IPS-18a (cell line): ENCODE measurements around the gene ADCY7.

Source experiments
- H3K27ac ChIP-seq: one replicate; pipeline ENCODE4 v1.5.1; 2013; ENCODE audit warnings: low read length
- H3K27me3 ChIP-seq: one replicate; pipeline ENCODE4 v1.6.1; 2013; ENCODE audit warnings: mild to moderate bottlenecking, low read length; ENCODE audit not compliant: control insufficient read depth, insufficient read depth
- H3K36me3 ChIP-seq: one replicate; pipeline ENCODE4 v1.6.1; 2013; ENCODE audit warnings: low read depth, low read length; ENCODE audit not compliant: control insufficient read depth
- H3K4me1 ChIP-seq: one replicate; pipeline ENCODE4 v1.6.1; 2013; ENCODE audit warnings: low read depth, low read length; ENCODE audit not compliant: control insufficient read depth
- H3K4me3 ChIP-seq: one replicate; pipeline ENCODE4 v1.5.1; 2013; ENCODE audit warnings: low read length
- H3K9ac ChIP-seq: one replicate; pipeline ENCODE4 v1.6.1; 2013; ENCODE audit warnings: mild to moderate bottlenecking, low read length, moderate library complexity
- H3K9me3 ChIP-seq: one replicate; pipeline ENCODE4 v1.6.1; 2013; ENCODE audit warnings: low read depth, low read length; ENCODE audit not compliant: control insufficient read depth

The ADCY7 gene

DNA sequence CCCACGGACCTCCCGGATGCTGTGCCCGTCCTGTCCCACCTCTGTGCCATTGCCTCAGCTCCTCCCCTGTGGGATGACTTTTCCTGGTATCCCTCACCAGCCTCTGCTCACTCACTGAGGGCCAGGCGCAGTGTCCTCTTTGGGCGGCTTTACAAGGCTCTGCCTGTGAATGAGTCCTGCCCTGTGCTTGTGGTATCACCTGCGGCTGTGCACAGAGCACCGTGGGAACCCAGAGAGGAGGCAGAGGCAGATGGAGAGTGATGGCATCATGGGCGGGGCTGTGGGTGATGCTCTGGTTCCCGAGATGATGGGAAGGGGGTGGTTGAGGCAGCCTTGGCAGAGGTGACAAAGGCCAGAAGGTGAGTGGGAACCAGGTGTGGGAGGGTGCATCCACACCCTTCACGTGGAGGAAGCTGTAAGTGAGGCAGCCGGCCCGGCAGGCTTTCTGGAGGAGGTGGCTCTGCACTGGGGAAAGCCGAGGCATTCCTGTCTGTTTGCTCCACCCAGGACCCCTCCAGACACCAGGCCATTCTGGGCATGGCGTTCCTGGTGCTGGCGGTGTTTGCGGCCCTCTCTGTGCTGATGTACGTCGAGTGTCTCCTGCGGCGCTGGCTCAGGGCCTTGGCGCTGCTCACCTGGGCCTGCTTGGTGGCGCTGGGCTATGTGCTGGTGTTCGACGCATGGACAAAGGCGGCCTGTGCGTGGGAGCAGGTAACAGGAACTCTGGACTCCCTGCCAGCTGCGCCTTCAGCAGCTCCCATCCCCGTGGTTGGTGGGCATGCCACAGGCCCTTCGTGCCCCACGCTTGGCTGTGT is 23.8 kb downstream of the ADCY7 start:
- Histone ChIP-seq H3K4me1 (no peaks in the 10 kb centered on the region), H3K27ac (no peak overlapping the region), H3K4me3 (no peak overlapping the region), H3K36me3 (no peaks in the 10 kb centered on the region), H3K9me3 (no peaks in the 10 kb centered on the region), H3K27me3 (no peaks in the 10 kb centered on the region), H3K9ac (no peak overlapping the region)

- no peaks in the 10 kb centered on the region for H3K27me3 ChIP-seq
- H3K27ac ChIP-seq, result no peak overlapping the region
- H3K4me1 ChIP-seq, result no peaks in the 10 kb centered on the region
- no peak overlapping the region for H3K4me3 ChIP-seq
- H3K9me3 ChIP-seq, result no peaks in the 10 kb centered on the region
- no peak overlapping the region for H3K9ac ChIP-seq
- H3K36me3 ChIP-seq, result no peaks in the 10 kb centered on the region
Observed at GRCh38 chr16:50290856-50291255, 24.5 kb downstream of the ADCY7 start.

GRCh38 chr16:50291719-50292565 is 25.6 kb downstream of the ADCY7 start:
- no peak overlapping the region for H3K27ac ChIP-seq
- H3K4me1 ChIP-seq, result no peaks in the 10 kb centered on the region
- no peak overlapping the region for H3K9ac ChIP-seq
- no peak overlapping the region for H3K4me3 ChIP-seq
- H3K27me3 ChIP-seq, result no peaks in the 10 kb centered on the region
- H3K36me3 ChIP-seq, result no peaks in the 10 kb centered on the region
- H3K9me3 ChIP-seq, result no peaks in the 10 kb centered on the region

- Histone ChIP-seq H3K9ac (no peak overlapping the region), H3K27ac (no peak overlapping the region), H3K36me3 (no peaks in the 10 kb centered on the region), H3K27me3 (no peaks in the 10 kb centered on the region), H3K4me3 (no peak overlapping the region), H3K4me1 (no peaks in the 10 kb centered on the region), H3K9me3 (no peaks in the 10 kb centered on the region)
Observed at GRCh38 chr16:50292566-50292948, 26.2 kb downstream of the ADCY7 start.

GRCh38 chr16:50293041-50293783 is 26.9 kb downstream of the ADCY7 start:
- Histone ChIP-seq H3K27me3 (no peaks in the 10 kb centered on the region), H3K4me1 (no peaks in the 10 kb centered on the region), H3K36me3 (no peaks in the 10 kb centered on the region), H3K9me3 (no peaks in the 10 kb centered on the region), H3K4me3 (no peak overlapping the region), H3K9ac (no peak overlapping the region), H3K27ac (no peak overlapping the region)

GRCh38 chr16:50293994-50294855 is 27.9 kb downstream of the ADCY7 start:
- Histone ChIP-seq H3K4me3 (no peak overlapping the region), H3K9ac (no peak overlapping the region), H3K9me3 (no peaks in the 10 kb centered on the region), H3K36me3 (no peaks in the 10 kb centered on the region), H3K4me1 (no peaks in the 10 kb centered on the region), H3K27me3 (no peaks in the 10 kb centered on the region), H3K27ac (no peak overlapping the region)

DNA sequence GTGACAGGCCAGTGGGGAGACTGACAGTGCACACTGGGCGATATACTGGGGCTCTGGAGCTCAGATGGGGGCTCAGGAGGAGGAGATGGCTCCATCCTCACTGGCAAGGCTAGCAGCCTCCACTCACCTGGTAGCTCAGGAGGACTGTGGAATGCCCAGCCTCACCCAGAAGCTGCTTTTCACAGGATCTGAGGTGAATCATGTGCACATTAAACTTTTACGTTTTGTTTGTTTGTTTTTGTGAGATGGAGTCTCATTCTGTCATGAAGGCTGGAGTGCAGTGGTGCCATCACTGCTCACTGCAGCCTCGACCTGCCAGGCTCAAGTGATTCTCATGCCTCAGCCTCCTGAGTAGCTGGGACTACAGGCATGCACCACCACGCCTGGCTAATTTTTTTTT is 28.6 kb downstream of the ADCY7 start:
- H3K36me3 ChIP-seq, result no peaks in the 10 kb centered on the region
- H3K9me3 ChIP-seq, result no peaks in the 10 kb centered on the region

GRCh38 chr16:50295541-50296132 is 29.3 kb downstream of the ADCY7 start:
- Histone ChIP-seq H3K4me1 (no peaks in the 10 kb centered on the region), H3K9ac (no peak overlapping the region), H3K9me3 (no peaks in the 10 kb centered on the region), H3K4me3 (no peak overlapping the region), H3K27ac (no peak overlapping the region), H3K27me3 (no peaks in the 10 kb centered on the region), H3K36me3 (no peaks in the 10 kb centered on the region)

More for the DNA sequence above, 28.6 kb downstream of the ADCY7 start:
- H3K27ac ChIP-seq, result no peak overlapping the region
- H3K4me1 ChIP-seq, result no peaks in the 10 kb centered on the region
- no peak overlapping the region for H3K4me3 ChIP-seq
- H3K9ac ChIP-seq, result no peak overlapping the region
- H3K27me3 ChIP-seq, result no peaks in the 10 kb centered on the region

DNA sequence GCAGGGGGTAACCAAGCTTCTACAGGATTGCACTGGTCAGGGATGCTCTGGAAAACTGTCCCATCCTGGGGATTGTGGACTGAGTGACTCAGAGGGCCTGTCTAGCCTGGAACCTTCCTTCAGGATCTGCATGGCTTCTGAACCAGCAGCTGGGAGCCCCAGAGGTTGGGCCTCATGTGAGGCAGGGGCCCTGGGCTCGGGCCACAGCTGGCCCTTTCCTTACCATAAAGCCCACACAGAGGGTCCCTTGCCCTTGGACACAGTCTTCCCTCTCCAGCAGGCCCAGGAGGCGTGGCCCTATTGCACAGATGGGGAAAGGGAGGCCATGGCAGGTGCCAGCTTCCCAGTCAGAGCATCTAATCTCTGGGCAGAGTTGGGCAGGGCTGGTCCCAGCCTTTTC is 30.5 kb downstream of the ADCY7 start:
- no peaks in the 10 kb centered on the region for H3K9me3 ChIP-seq
- no peak overlapping the region for H3K9ac ChIP-seq
- no peak overlapping the region for H3K4me3 ChIP-seq
- H3K4me1 ChIP-seq, result no peaks in the 10 kb centered on the region
- no peaks in the 10 kb centered on the region for H3K27me3 ChIP-seq
- H3K27ac ChIP-seq, result no peak overlapping the region
- H3K36me3 ChIP-seq, result no peaks in the 10 kb centered on the region

- H3K27ac ChIP-seq, result no peak overlapping the region
- no peak overlapping the region for H3K9ac ChIP-seq
- H3K9me3 ChIP-seq, result no peaks in the 10 kb centered on the region
- H3K4me1 ChIP-seq, result no peaks in the 10 kb centered on the region
- no peaks in the 10 kb centered on the region for H3K27me3 ChIP-seq
- H3K4me3 ChIP-seq, result no peak overlapping the region
- no peaks in the 10 kb centered on the region for H3K36me3 ChIP-seq
Observed at GRCh38 chr16:50297301-50298074, 31.1 kb downstream of the ADCY7 start.
